CD4-positive, CD25-positive, alpha-beta regulatory T cell (primary cell): ENCODE results near the gene HOXC11. TPM values are rescaled to one million over a fixed set of nuclear protein-coding genes. Genes with fewer than 3 reads are reported as not detected.

Experiments used
- ATAC-seq, 2 donors: fragments of 150-1000 bp; cut with Tn5 transposase; one replicate each; pipeline ENCODE4 v1.10.0; 2021; ENCODE audit warnings: low read depth in 2 of 2, moderate number of reproducible peaks in 2 of 2, moderate library complexity in 1 of 2
- DNase-seq, 3 donors: peaks; one replicate each; pipeline versions ENCODE4 v3.0.0 to v3.0.0-alpha.2; 2012 to 2022; ENCODE audit warnings: mixed read lengths in 1 of 3
- H3K27ac ChIP-seq: one replicate; pipeline ENCODE4 v1.7.0; 2013; ENCODE audit warnings: mild to moderate bottlenecking, low read length; ENCODE audit not compliant: insufficient read depth, poor library complexity, severe bottlenecking
- H3K27me3 ChIP-seq: one replicate; pipeline ENCODE4 v1.7.0; 2013; ENCODE audit warnings: low read length; ENCODE audit not compliant: control insufficient read depth, insufficient read depth
- H3K36me3 ChIP-seq: one replicate; pipeline ENCODE4 v1.7.0; 2013; ENCODE audit warnings: mild to moderate bottlenecking, low read length, moderate library complexity; ENCODE audit not compliant: control insufficient read depth, insufficient read depth
- H3K4me1 ChIP-seq: 2 replicates; pipeline ENCODE4 v1.7.0; 2013; ENCODE audit warnings: mild to moderate bottlenecking, low read length; ENCODE audit not compliant: insufficient read depth, control insufficient read depth, poor library complexity, severe bottlenecking
- H3K4me3 ChIP-seq: one replicate; pipeline ENCODE4 v1.7.0; 2013; ENCODE audit warnings: low read depth, mild to moderate bottlenecking, low read length, moderate library complexity
- H3K9me3 ChIP-seq, 2 experiments: 1 replicate in 1 of 2; 2 replicates in 1 of 2; pipeline ENCODE4 v1.7.0; 2013; ENCODE audit warnings: low read length in 2 of 2, mild to moderate bottlenecking in 1 of 2, moderate library complexity in 1 of 2; ENCODE audit not compliant: control insufficient read depth in 2 of 2
- H3K27ac Mint-ChIP-seq, 3 donors: one replicate each; pipeline ENCODE4 v1.8.0; 2020 to 2022; ENCODE audit warnings: mild to moderate bottlenecking in 3 of 3, mixed read lengths in 3 of 3, moderate library complexity in 2 of 3
- H3K27me3 Mint-ChIP-seq: one replicate; pipeline ENCODE4 v1.8.0; 2022; ENCODE audit warnings: mild to moderate bottlenecking, mixed read lengths
- H3K36me3 Mint-ChIP-seq: one replicate; pipeline ENCODE4 v1.8.0; 2020; ENCODE audit warnings: mixed read lengths
- H3K4me1 Mint-ChIP-seq, 4 donors: one replicate each; pipeline ENCODE4 v1.8.0; 2020 to 2022; ENCODE audit warnings: mixed read lengths in 4 of 4, mild to moderate bottlenecking in 1 of 4
- H3K4me3 Mint-ChIP-seq, 4 donors: one replicate each; pipeline ENCODE4 v1.8.0; 2020 to 2022; ENCODE audit warnings: mild to moderate bottlenecking in 4 of 4, mixed read lengths in 4 of 4, moderate library complexity in 3 of 4
- H3K9me3 Mint-ChIP-seq, 7 donors: one replicate each; pipeline ENCODE4 v1.8.0; 2020 to 2022; ENCODE audit warnings: mixed read lengths in 7 of 7, mild to moderate bottlenecking in 3 of 7, moderate library complexity in 2 of 7
- polyA plus RNA-seq, 4 donors: library from polyadenylated mRNA; unstranded; fragments of 300-500 nt; fragmentation: Illumina TruSeq; gene quantifications; one replicate each; pipeline ENCODE4 v1.2.3, GENCODE V29; 2021
- total RNA-seq: library from RNA; stranded (reverse); gene quantifications from one replicate; pipeline ENCODE4 v1.2.3, GENCODE V29; 2022

Gene HOXC11
- total and polyA plus RNA-seq, 5 donors from 2014 or later: not detected

- Mint-ChIP-seq H3K27me3 (peaks cover 93% of the 10 kb centered on the region), H3K4me3 (peak overlapping the region in 1 of 4 donors; percentile 16)
- peaks cover 12% of the 10 kb centered on the region for H3K4me1 ChIP-seq
These were observed 33.5 kb upstream of the HOXC11 start for GRCh38 chr12:53939141-53940108.

GRCh38 chr12:53940443-53941014 is 32.4 kb upstream of the HOXC11 start:
- H3K27me3 ChIP-seq: peaks cover 60% of the 10 kb centered on the region
- ATAC-seq (no peak), DNase-seq (no peak)
- Mint-ChIP-seq H3K4me1 (peaks cover 0 to 17% (median 5%) of the 10 kb centered on the region in 4 donors), H3K27ac (no peak overlapping the region), H3K36me3 (no peaks in the 10 kb centered on the region), H3K4me3 (no peak overlapping the region), H3K9me3 (peaks cover 0 to 3% (median 0%) of the 10 kb centered on the region in 7 donors), H3K27me3 (peaks cover 93% of the 10 kb centered on the region)
- H3K27ac ChIP-seq: no peak overlapping the region
- no peak overlapping the region for H3K4me3 ChIP-seq
- H3K36me3 ChIP-seq: no peaks in the 10 kb centered on the region
- peaks cover 11% of the 10 kb centered on the region for H3K4me1 ChIP-seq
- H3K9me3 ChIP-seq: no peaks in the 10 kb centered on the region

More at GRCh38 chr12:53939141-53940108, 33.5 kb upstream of the HOXC11 start:
- no peaks in the 10 kb centered on the region for H3K9me3 ChIP-seq
- Mint-ChIP-seq H3K4me1 (peaks cover 0 to 19% (median 3%) of the 10 kb centered on the region in 4 donors), H3K36me3 (no peaks in the 10 kb centered on the region), H3K27ac (no peak overlapping the region), H3K9me3 (peaks cover 0 to 6% (median 0%) of the 10 kb centered on the region in 7 donors)
- peaks cover 65% of the 10 kb centered on the region for H3K27me3 ChIP-seq
- ATAC-seq (no peak), DNase-seq (no peak)
- no peak overlapping the region for H3K27ac ChIP-seq
- no peaks in the 10 kb centered on the region for H3K36me3 ChIP-seq
- no peak overlapping the region for H3K4me3 ChIP-seq

GRCh38 chr12:53941187-53941586 is 31.7 kb upstream of the HOXC11 start:
- Mint-ChIP-seq H3K36me3 (no peaks in the 10 kb centered on the region), H3K4me3 (no peak overlapping the region), H3K27ac (no peak overlapping the region), H3K27me3 (peaks cover 93% of the 10 kb centered on the region), H3K4me1 (peaks cover 0 to 10% (median 4%) of the 10 kb centered on the region in 4 donors), H3K9me3 (peaks cover 0 to 5% (median 0%) of the 10 kb centered on the region in 7 donors)
- no peak overlapping the region for H3K4me3 ChIP-seq
- DNase-seq: no peak
- H3K27ac ChIP-seq: no peak overlapping the region
- H3K4me1 ChIP-seq: peaks cover 6% of the 10 kb centered on the region
- H3K9me3 ChIP-seq: no peaks in the 10 kb centered on the region
- no peaks in the 10 kb centered on the region for H3K36me3 ChIP-seq
- ATAC-seq: no peak
- peaks cover 61% of the 10 kb centered on the region for H3K27me3 ChIP-seq

GRCh38 chr12:53941750-53942149 is 31.2 kb upstream of the HOXC11 start:
- ATAC-seq (no peak), DNase-seq (no peak)
- Histone ChIP-seq H3K4me3 (no peak overlapping the region), H3K27me3 (peaks cover 65% of the 10 kb centered on the region), H3K27ac (no peak overlapping the region), H3K36me3 (no peaks in the 10 kb centered on the region), H3K4me1 (peaks cover 6% of the 10 kb centered on the region), H3K9me3 (no peaks in the 10 kb centered on the region)
- peaks cover 0 to 10% (median 3%) of the 10 kb centered on the region in 4 donors for H3K4me1 Mint-ChIP-seq
- H3K36me3 Mint-ChIP-seq: no peaks in the 10 kb centered on the region
- no peak overlapping the region for H3K27ac Mint-ChIP-seq
- H3K9me3 Mint-ChIP-seq: peaks cover 0 to 5% (median 0%) of the 10 kb centered on the region in 7 donors
- peaks cover 93% of the 10 kb centered on the region for H3K27me3 Mint-ChIP-seq
- H3K4me3 Mint-ChIP-seq: no peak overlapping the region

GRCh38 chr12:53942467-53942997 is 30.4 kb upstream of the HOXC11 start:
- Mint-ChIP-seq H3K27ac (no peak overlapping the region), H3K36me3 (no peaks in the 10 kb centered on the region), H3K9me3 (peaks cover 0 to 5% (median 0%) of the 10 kb centered on the region in 7 donors), H3K27me3 (peaks cover 93% of the 10 kb centered on the region), H3K4me1 (peaks cover 0 to 8% (median 3%) of the 10 kb centered on the region in 4 donors), H3K4me3 (no peak overlapping the region)
- ATAC-seq: no peak
- H3K9me3 ChIP-seq: no peaks in the 10 kb centered on the region
- peaks cover 6% of the 10 kb centered on the region for H3K4me1 ChIP-seq
- DNase-seq: no peak
- no peaks in the 10 kb centered on the region for H3K36me3 ChIP-seq
- H3K27ac ChIP-seq: no peak overlapping the region
- no peak overlapping the region for H3K4me3 ChIP-seq
- H3K27me3 ChIP-seq: peaks cover 62% of the 10 kb centered on the region

- Histone ChIP-seq H3K27me3 (peaks cover 66% of the 10 kb centered on the region), H3K4me3 (no peak overlapping the region), H3K9me3 (no peaks in the 10 kb centered on the region), H3K4me1 (no peaks in the 10 kb centered on the region), H3K27ac (no peak overlapping the region), H3K36me3 (no peaks in the 10 kb centered on the region)
- Mint-ChIP-seq H3K36me3 (no peaks in the 10 kb centered on the region), H3K27ac (no peak overlapping the region), H3K27me3 (peaks cover 99% of the 10 kb centered on the region), H3K4me3 (no peak overlapping the region), H3K9me3 (peaks cover 0 to 5% (median 0%) of the 10 kb centered on the region in 7 donors), H3K4me1 (peaks cover 0 to 4% (median 2%) of the 10 kb centered on the region in 4 donors)
- DNase-seq: no peak
- ATAC-seq: no peak
These were observed 28.7 kb upstream of the HOXC11 start for GRCh38 chr12:53944209-53944608.

GRCh38 chr12:53944907-53945847 is 27.7 kb upstream of the HOXC11 start:
- peaks cover 0 to 4% (median 2%) of the 10 kb centered on the region in 4 donors for H3K4me1 Mint-ChIP-seq
- H3K27ac Mint-ChIP-seq: no peak overlapping the region
- H3K9me3 Mint-ChIP-seq: peaks cover 0 to 5% (median 0%) of the 10 kb centered on the region in 7 donors
- no peaks in the 10 kb centered on the region for H3K36me3 ChIP-seq
- DNase-seq: no peak
- H3K4me1 ChIP-seq: no peaks in the 10 kb centered on the region
- H3K27ac ChIP-seq: no peak overlapping the region
- H3K4me3 ChIP-seq: no peak overlapping the region
- no peak for ATAC-seq
- H3K9me3 ChIP-seq: no peaks in the 10 kb centered on the region
- H3K27me3 Mint-ChIP-seq: peaks cover 100% of the 10 kb centered on the region
- H3K27me3 ChIP-seq: peaks cover 65% of the 10 kb centered on the region
- no peak overlapping the region for H3K4me3 Mint-ChIP-seq
- H3K36me3 Mint-ChIP-seq: no peaks in the 10 kb centered on the region
